Erythroblast (primary cell): ENCODE measurements around the gene SGF29.
"Not testable (repeated sequence)": the region's sequence is repeated elsewhere in the genome, so short reads cannot be mapped to it uniquely, and the experiment has no call there.

Experiments
- DNase-seq, 2 experiments: peaks; one replicate each; lab custom pipeline; 2025; lab: John Stamatoyannopoulos, UW
- GATA1 ChIP-seq: IDR thresholded peaks from 2 replicates; pipeline ENCODE4 v1.6.1; 2011; ENCODE audit warnings: low read depth, mild to moderate bottlenecking, control low read depth, low read length, moderate library complexity
- POLR2A ChIP-seq: IDR thresholded peaks from 2 replicates; pipeline ENCODE4 v1.6.1; 2011; ENCODE audit warnings: mild to moderate bottlenecking, low read length

The SGF29 gene

GRCh38 chr16:28580726-28581315 lies 27.1 kb downstream of the SGF29 start:
- TF ChIP-seq POLR2A (no peak), GATA1 (no peak)
- DNase-seq = no peak

GRCh38 chr16:28585674-28586073 lies 32.0 kb downstream of the SGF29 start:
- TF ChIP-seq GATA1 (no peak), POLR2A (no peak)
- DNase-seq = no peak

- no peak for DNase-seq
- TF ChIP-seq GATA1 (no peak), POLR2A (no peak)
Observed at GRCh38 chr16:28586466-28586865, 32.7 kb downstream of the SGF29 start.

GRCh38 chr16:28587386-28587785 lies 33.7 kb downstream of the SGF29 start:
- TF ChIP-seq POLR2A (no peak), GATA1 (no peak)
- DNase-seq = no peak

GRCh38 chr16:28589069-28589468 lies 35.3 kb downstream of the SGF29 start:
- no peak for DNase-seq
- no peak for TF ChIP-seq POLR2A
- TF ChIP-seq GATA1 = no peak

GRCh38 chr16:28589930-28590329 lies 36.2 kb downstream of the SGF29 start:
- TF ChIP-seq POLR2A (no peak), GATA1 (no peak)
- no peak for DNase-seq

- DNase-seq = no peak
- TF ChIP-seq POLR2A = no peak
Observed at GRCh38 chr16:28590384-28591340, 36.9 kb downstream of the SGF29 start.

- no peak for DNase-seq
Observed at GRCh38 chr16:28591355-28591754, 37.6 kb downstream of the SGF29 start.

GRCh38 chr16:28592511-28592910 lies 38.8 kb downstream of the SGF29 start:
- TF ChIP-seq GATA1 = no peak
- TF ChIP-seq POLR2A = no peak

More at GRCh38 chr16:28591355-28591754, 37.6 kb downstream of the SGF29 start:
- TF ChIP-seq GATA1 (no peak), POLR2A (no peak)

GRCh38 chr16:28592979-28593553 lies 39.3 kb downstream of the SGF29 start:
- TF ChIP-seq POLR2A (no peak), GATA1 (no peak)
- no peak for DNase-seq

More at GRCh38 chr16:28592511-28592910, 38.8 kb downstream of the SGF29 start:
- DNase-seq = no peak

GRCh38 chr16:28595451-28595850 lies 41.7 kb downstream of the SGF29 start:
- not testable (repeated sequence) for DNase-seq

GRCh38 chr16:28596115-28596630 lies 42.5 kb downstream of the SGF29 start:
- TF ChIP-seq POLR2A (no peak), GATA1 (no peak)
- DNase-seq = no peak

- TF ChIP-seq GATA1 (no peak), POLR2A (no peak)
- DNase-seq = no peak
Observed at GRCh38 chr16:28596840-28597691, 43.3 kb downstream of the SGF29 start, which contains the start of gene SULT1A2. Gene SULT1A2 (minus strand): TSS chr16:28597050. CDS start chr16:28595930, 1,120 bp downstream.
